ENCODE data around the gene SERPINA9.
"Not testable (repeated sequence)": the region's sequence is repeated elsewhere in the genome, so short reads cannot be mapped to it uniquely, and the experiment has no call there.

- TF ChIP-seq CSDC2 (CRISPR knock-in tag; IDR thresholded peaks at IDR 0.05); BACH2 (CRISPR knock-in tag; IDR thresholded peaks at IDR 0.05; ENCODE audit: borderline replicate concordance); ARNTL (CRISPR knock-in tag; IDR thresholded peaks at IDR 0.05; ENCODE audit: borderline replicate concordance, low read depth): not testable (repeated sequence)
These were observed 6.4 kb upstream of the SERPINA9 start for GRCh38 chr14:94482132-94483070.
